Glutamatergic neuron (in vitro differentiated cells): Measurements from ENCODE around the gene RNF126. TPM values are rescaled to one million over a fixed set of nuclear protein-coding genes. Genes with fewer than 3 reads are reported as not detected.

Experiments used
- DNase-seq: peaks from one replicate; pipeline ENCODE4 v3.0.0; 2022
- H3K27ac Mint-ChIP-seq: one replicate; pipeline ENCODE4 v1.8.0; 2020; ENCODE audit warnings: mild to moderate bottlenecking, mixed read lengths, inconsistent platforms; ENCODE audit not compliant: unreplicated experiment
- H3K27me3 Mint-ChIP-seq: one replicate; pipeline ENCODE4 v1.8.0; 2020; ENCODE audit warnings: mild to moderate bottlenecking, moderate library complexity, mixed read lengths, inconsistent platforms; ENCODE audit not compliant: unreplicated experiment
- H3K36me3 Mint-ChIP-seq: one replicate; pipeline ENCODE4 v1.8.0; 2020; ENCODE audit warnings: mild to moderate bottlenecking, mixed read lengths, inconsistent platforms; ENCODE audit not compliant: unreplicated experiment
- H3K4me1 Mint-ChIP-seq: one replicate; pipeline ENCODE4 v1.8.0; 2020; ENCODE audit warnings: mild to moderate bottlenecking, low read depth, mixed read lengths, inconsistent platforms; ENCODE audit not compliant: unreplicated experiment
- H3K4me3 Mint-ChIP-seq: one replicate; pipeline ENCODE4 v1.8.0; 2020; ENCODE audit warnings: mild to moderate bottlenecking, mixed read lengths, inconsistent platforms; ENCODE audit not compliant: unreplicated experiment
- H3K9me3 Mint-ChIP-seq: one replicate; pipeline ENCODE4 v1.8.0; 2020; ENCODE audit warnings: mild to moderate bottlenecking, moderate library complexity, mixed read lengths, inconsistent platforms; ENCODE audit not compliant: unreplicated experiment
- CTCF ChIP-seq: fragments of 200-600 bp; sonication (generic); IDR thresholded peaks from one replicate; pipeline ENCODE4 v1.5.0; 2021; ENCODE audit not compliant: partially characterized antibody, unreplicated experiment
- total RNA-seq: library from RNA; stranded (reverse); fragmentation: NEBNext Ultra II Directional; extraction: Animal tissue kit (Norgen Biotek cat#: 25700); gene quantifications from one replicate; pipeline ENCODE4 v1.2.1, GENCODE V29; 2021; ENCODE audit not compliant: unreplicated experiment

The RNF126 gene
- total RNA-seq, 1 donor from 2014 or later, result 51.7 TPM

GRCh38 chr19:651991-652390, 11.0 kb downstream of the RNF126 start:
- no peak overlapping the region for H3K4me3 Mint-ChIP-seq
- H3K4me1 Mint-ChIP-seq, result peaks cover 11% of the 10 kb centered on the region
- TF ChIP-seq CTCF, result no peak
- H3K27ac Mint-ChIP-seq, result no peak overlapping the region
- no peaks in the 10 kb centered on the region for H3K36me3 Mint-ChIP-seq
- H3K27me3 Mint-ChIP-seq, result peaks cover 2% of the 10 kb centered on the region
- H3K9me3 Mint-ChIP-seq, result peaks cover 6% of the 10 kb centered on the region
- no peak for DNase-seq

DNA sequence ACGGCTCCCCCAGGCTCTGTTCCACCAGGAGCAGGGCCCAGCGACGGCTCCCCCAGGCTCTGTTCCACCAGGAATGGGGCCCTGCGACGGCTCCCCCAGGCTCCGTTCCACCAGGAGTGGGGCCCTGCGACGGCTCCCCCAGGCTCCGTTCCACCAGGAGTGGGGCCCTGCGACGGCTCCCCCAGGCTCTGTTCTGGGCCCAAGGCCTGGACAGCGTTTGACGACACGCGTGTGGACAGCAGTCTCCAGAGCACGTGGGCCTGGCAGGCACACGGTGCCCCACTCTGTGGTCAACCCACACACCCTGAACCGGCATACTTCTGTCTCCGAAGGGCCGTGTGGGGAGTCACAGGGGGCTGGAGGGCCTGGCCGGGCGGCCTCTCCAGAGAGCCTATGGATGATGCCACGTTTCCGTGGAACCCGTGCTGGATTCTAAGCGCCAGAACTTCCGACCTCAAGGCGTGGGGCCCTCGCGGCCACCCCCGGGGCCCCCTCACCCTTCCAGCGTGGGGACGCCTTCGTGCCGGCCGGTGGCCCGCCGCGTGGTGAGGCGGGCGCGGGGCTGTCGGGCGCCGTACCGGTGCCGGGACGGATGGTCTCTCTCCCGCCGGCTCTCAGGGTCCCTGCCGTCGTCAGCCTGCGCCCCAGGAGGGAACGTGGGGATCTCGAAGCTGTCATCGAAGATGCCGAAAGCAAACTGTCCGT, 11.7 kb downstream of the RNF126 start:
- Mint-ChIP-seq H3K4me3 (no peak overlapping the region), H3K27ac (no peak overlapping the region), H3K36me3 (no peaks in the 10 kb centered on the region), H3K27me3 (peaks cover 2% of the 10 kb centered on the region), H3K9me3 (peaks cover 6% of the 10 kb centered on the region), H3K4me1 (peaks cover 10% of the 10 kb centered on the region)
- no peak for DNase-seq
- TF ChIP-seq CTCF, result no peak

GRCh38 chr19:650121-650520, 12.9 kb downstream of the RNF126 start:
- H3K27me3 Mint-ChIP-seq, result peaks cover 6% of the 10 kb centered on the region
- no peak overlapping the region for H3K27ac Mint-ChIP-seq
- TF ChIP-seq CTCF, result no peak
- peaks cover 6% of the 10 kb centered on the region for H3K9me3 Mint-ChIP-seq
- H3K4me3 Mint-ChIP-seq, result no peak overlapping the region
- no peaks in the 10 kb centered on the region for H3K36me3 Mint-ChIP-seq
- H3K4me1 Mint-ChIP-seq, result peaks cover under 1% of the 10 kb centered on the region
- DNase-seq, result no peak

DNA sequence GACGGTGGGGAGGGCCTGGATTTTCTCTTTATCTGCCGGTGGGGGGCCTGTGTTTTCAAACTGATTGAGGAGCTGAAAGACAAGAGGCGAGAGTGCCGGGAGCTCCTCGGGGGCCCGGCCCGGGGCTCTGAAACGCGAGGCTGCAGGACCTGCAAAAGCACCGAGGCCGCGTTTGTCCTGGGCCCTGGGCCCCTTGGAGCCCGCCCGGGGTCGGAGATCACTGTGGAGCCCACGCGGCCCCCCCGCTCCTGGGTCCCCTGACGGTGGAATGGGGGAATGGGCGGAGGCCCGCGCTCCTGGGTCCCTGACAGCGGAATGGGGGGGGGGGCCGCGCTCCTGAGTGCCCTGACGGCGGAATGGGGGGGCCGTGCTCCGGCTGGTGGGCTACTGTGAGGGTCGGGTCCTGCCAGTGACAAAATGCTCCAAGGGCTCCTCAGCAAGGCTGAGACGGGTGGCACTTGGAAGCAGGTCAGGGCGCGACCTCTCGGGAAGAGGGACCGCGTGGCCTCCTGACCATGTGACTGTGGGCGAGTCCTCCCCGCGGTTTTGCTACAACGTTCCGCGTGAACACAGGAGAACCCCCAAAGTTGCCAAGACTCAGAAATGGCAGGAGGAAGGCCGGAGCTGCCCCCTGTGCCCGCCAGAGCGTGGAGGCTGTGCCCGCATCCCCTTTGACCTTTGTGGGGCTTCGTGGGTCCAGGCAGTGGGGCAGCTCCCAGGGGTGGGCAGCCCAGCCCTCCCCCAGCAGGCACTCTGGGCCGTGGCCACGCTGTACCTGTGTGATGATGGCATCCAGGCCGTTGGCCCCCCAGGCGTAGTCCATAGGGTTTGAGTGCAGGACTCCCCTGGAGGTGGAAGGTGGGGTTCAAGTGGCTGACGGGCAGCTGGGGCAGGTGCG, 13.9 kb downstream of the RNF126 start:
- TF ChIP-seq CTCF, result no peak
- no peak overlapping the region for H3K4me3 Mint-ChIP-seq
- no peaks in the 10 kb centered on the region for H3K36me3 Mint-ChIP-seq
- no peaks in the 10 kb centered on the region for H3K4me1 Mint-ChIP-seq
- no peak overlapping the region for H3K27ac Mint-ChIP-seq
- peaks cover 6% of the 10 kb centered on the region for H3K9me3 Mint-ChIP-seq
- peaks cover 4% of the 10 kb centered on the region for H3K27me3 Mint-ChIP-seq
- no peak for DNase-seq

DNA sequence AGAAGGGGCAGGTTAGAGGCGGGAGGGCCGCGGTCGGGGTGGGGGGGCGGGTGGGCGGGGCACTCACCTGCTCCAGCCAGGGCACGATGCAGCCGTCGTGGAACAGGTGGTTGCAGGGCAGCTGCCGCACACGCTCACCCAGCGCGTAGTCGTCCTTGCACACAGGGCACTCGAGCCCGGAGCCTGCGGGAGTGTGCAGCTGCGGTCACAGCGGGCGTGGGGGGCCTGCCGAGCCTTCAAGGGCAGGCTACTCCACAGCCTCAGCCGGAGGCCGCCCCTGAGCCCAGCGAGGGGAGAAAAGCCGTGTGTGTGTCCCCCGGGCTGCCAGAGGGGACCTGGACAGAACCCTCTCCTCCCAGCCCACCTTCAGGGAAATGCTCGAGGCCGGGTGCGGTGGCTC, 14.7 kb downstream of the RNF126 start:
- Mint-ChIP-seq H3K4me1 (no peaks in the 10 kb centered on the region), H3K27ac (no peak overlapping the region), H3K9me3 (peaks cover 3% of the 10 kb centered on the region), H3K4me3 (no peak overlapping the region), H3K27me3 (peaks cover 4% of the 10 kb centered on the region), H3K36me3 (no peaks in the 10 kb centered on the region)
- no peak for DNase-seq
- TF ChIP-seq CTCF, result no peak
